Kidney (tissue), 22 donors: ENCODE results near the gene PHLDA1. TPM values are rescaled to one million over a fixed set of nuclear protein-coding genes. Genes with fewer than 3 reads are reported as not detected.
A peak's percentile ranks its signal among the peaks of the same experiment; 100 is the strongest.

Experiments
- DNase-seq, 5 donors: peaks; one replicate each; pipeline ENCODE4 v3.0.0-alpha.2; 2013 to 2020
- FAIRE-seq: peaks from 2 replicates; lab custom pipeline; 2012; peaks lifted over from hg19 to GRCh38; lab: Jason Lieb, UNC
- H3K27ac ChIP-seq, 2 donors: one replicate each; pipeline ENCODE4 v1.7.0; 2013; ENCODE audit warnings: low read depth in 2 of 2, low read length in 2 of 2, inconsistent platforms in 1 of 2
- H3K27me3 ChIP-seq: one replicate; pipeline ENCODE4 v1.7.1; 2013; ENCODE audit warnings: low read length, inconsistent platforms; ENCODE audit not compliant: control insufficient read depth, insufficient read depth
- H3K36me3 ChIP-seq, 3 donors: one replicate each; pipeline versions ENCODE4 v1.7.0 to v1.7.1; 2013; ENCODE audit warnings: low read length in 3 of 3, control low read depth in 1 of 3, inconsistent platforms in 1 of 3; ENCODE audit not compliant: insufficient read depth in 3 of 3, control insufficient read depth in 2 of 3
- H3K4me1 ChIP-seq, 3 donors: one replicate each; pipeline versions ENCODE4 v1.7.0 to v1.7.1; 2013; ENCODE audit warnings: low read length in 3 of 3, inconsistent platforms in 1 of 3, low read depth in 1 of 3; ENCODE audit not compliant: control insufficient read depth in 2 of 3, insufficient read depth in 2 of 3
- H3K4me3 ChIP-seq, 3 donors: one replicate each; pipeline versions ENCODE4 v1.7.0 to v1.8.1; 2013; ENCODE audit warnings: low read length in 3 of 3, control low read depth in 1 of 3, inconsistent platforms in 1 of 3
- H3K9ac ChIP-seq, 3 donors: one replicate each; pipeline versions ENCODE4 v1.7.0 to v1.7.1; 2013; ENCODE audit warnings: low read length in 3 of 3, control low read depth in 1 of 3, inconsistent platforms in 1 of 3
- H3K9me3 ChIP-seq, 3 donors: one replicate each; pipeline versions ENCODE4 v1.7.0 to v1.7.1; 2013; ENCODE audit warnings: low read length in 3 of 3, control low read depth in 1 of 3, inconsistent platforms in 1 of 3; ENCODE audit not compliant: control insufficient read depth in 2 of 3, insufficient read depth in 1 of 3
- CTCF ChIP-seq: IDR thresholded peaks from 3 replicates; pipeline ENCODE4 v1.5.1; 2012; ENCODE audit warnings: mild to moderate bottlenecking, moderate library complexity, borderline replicate concordance; ENCODE audit not compliant: insufficient read depth; ENCODE audit errors: extremely low read depth
- intact Hi-C: fragments of 100-400 bp; cut with DNase I; formaldehyde crosslinking; loops from one replicate; pipeline ENCODE4 v1.11.1; 2022
- long read RNA-seq, 10 donors: library from polyadenylated mRNA in 1 of 10; unstranded in 1 of 10; transcript quantifications; one replicate each; pipeline ENCODE4 v2.0.0 and lab custom pipeline, GENCODE V29; 2021 to 2026
- polyA plus RNA-seq: library from polyadenylated mRNA; stranded (reverse); fragments of 350-450 nt; fragmentation: Illumina TruSeq; extraction: RNeasy Lipid Tissue Mini Kit (QIAGEN cat#74804); gene quantifications from one replicate; pipeline ENCODE4 v1.2.3, GENCODE V29; 2014; ENCODE audit warnings: low read depth, low replicate concordance; ENCODE audit not compliant: insufficient read depth
- total RNA-seq: library from RNA; stranded (reverse); fragmentation: NEBNext Ultra II Directional; extraction: Animal tissue kit (Norgen Biotek cat#: 25700); gene quantifications from one replicate; pipeline ENCODE4 v1.2.1, GENCODE V29; 2021
- donor health status: control.
- donor health status: control.
- donor health status: control.
- donor health status: control.
- donor health status: control.
- donor health status: DM: yes; HTN: yes; CAD: no.
- donor health status: Normal renal cell carcinoma (clear cell type).

Gene PHLDA1
- total RNA-seq (15.3 TPM), polyA plus RNA-seq (9.5 TPM)
- long read RNA-seq, donor 1, full-length matches to known transcripts: 27 of 27 reads
- long read RNA-seq, donor 1, partial matches to known transcripts: 0 of 27 reads
- long read RNA-seq, donor 1, other reads (novel, unspliced or antisense): 0 of 27 reads
- long read RNA-seq, donor 2, full-length matches to known transcripts: 17 of 17 reads
- long read RNA-seq, donor 2, partial matches to known transcripts: 0 of 17 reads
- long read RNA-seq, donor 2, other reads (novel, unspliced or antisense): 0 of 17 reads
- long read RNA-seq, donor 3, full-length matches to known transcripts: 20 of 20 reads
- long read RNA-seq, donor 3, partial matches to known transcripts: 0 of 20 reads
- long read RNA-seq, donor 3, other reads (novel, unspliced or antisense): 0 of 20 reads
- long read RNA-seq, donor 4, full-length matches to known transcripts: 14 of 14 reads
- long read RNA-seq, donor 4, partial matches to known transcripts: 0 of 14 reads
- long read RNA-seq, donor 4, other reads (novel, unspliced or antisense): 0 of 14 reads
- long read RNA-seq, donor 5, full-length matches to known transcripts: 4 of 4 reads
- long read RNA-seq, donor 5, partial matches to known transcripts: 0 of 4 reads
- long read RNA-seq, donor 5, other reads (novel, unspliced or antisense): 0 of 4 reads
- long read RNA-seq, donor 6, full-length matches to known transcripts: 8 of 8 reads
- long read RNA-seq, donor 6, partial matches to known transcripts: 0 of 8 reads
- long read RNA-seq, donor 6, other reads (novel, unspliced or antisense): 0 of 8 reads
- long read RNA-seq, donor 7, full-length matches to known transcripts: 32 of 38 reads
- long read RNA-seq, donor 7, partial matches to known transcripts: 0 of 38 reads
- long read RNA-seq, donor 7, other reads (novel, unspliced or antisense): 6 of 38 reads
- long read RNA-seq, donor 8, full-length matches to known transcripts: 18 of 18 reads
- long read RNA-seq, donor 8, partial matches to known transcripts: 0 of 18 reads
- long read RNA-seq, donor 8, other reads (novel, unspliced or antisense): 0 of 18 reads
- long read RNA-seq, donor 9, full-length matches to known transcripts: 7 of 7 reads
- long read RNA-seq, donor 9, partial matches to known transcripts: 0 of 7 reads
- long read RNA-seq, donor 9, other reads (novel, unspliced or antisense): 0 of 7 reads
- long read RNA-seq, donor 10, full-length matches to known transcripts: 18 of 18 reads
- long read RNA-seq, donor 10, partial matches to known transcripts: 0 of 18 reads
- long read RNA-seq, donor 10, other reads (novel, unspliced or antisense): 0 of 18 reads

DNA sequence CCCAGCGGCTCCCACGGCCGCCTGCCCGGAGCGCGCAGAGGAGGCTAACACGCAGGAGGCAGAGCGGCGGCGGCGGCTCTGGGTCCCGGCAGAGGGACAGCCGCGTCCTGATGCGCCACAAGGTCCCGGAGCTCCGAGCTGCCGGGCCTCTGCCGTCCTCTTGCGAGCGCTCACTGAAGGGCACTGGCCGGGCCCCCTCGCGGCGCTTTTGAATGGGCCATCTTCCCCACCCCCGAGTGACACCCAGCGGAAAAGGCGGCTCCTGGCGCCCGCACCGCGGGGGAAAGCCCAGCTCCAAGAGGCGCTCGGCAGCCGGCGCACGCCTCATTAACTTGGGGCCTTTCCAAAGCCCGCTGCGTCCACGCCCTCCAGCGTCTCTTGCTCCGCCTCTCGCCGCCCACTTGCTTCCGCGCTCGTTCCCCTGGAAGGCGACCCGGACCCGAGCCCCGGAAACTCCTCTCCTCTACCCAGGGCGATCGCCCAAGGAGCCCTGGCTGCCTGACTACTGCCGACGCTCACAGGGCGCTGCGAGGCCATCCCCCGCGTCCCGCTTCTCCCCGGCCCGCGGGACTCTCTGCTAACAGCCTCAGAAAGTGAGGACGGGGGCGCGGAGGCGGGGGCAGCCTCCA is at the start of gene PHLDA1:
PHLDA1 (minus strand) TSS at position 363 of the 629 bp plus-strand sequence.
- H3K4me1 ChIP-seq: peaks cover 0 to 6% (median 0%) of the 10 kb centered on the region in 3 donors
- H3K27me3 ChIP-seq: no peaks in the 10 kb centered on the region
- FAIRE-seq (peak; percentile 25), DNase-seq (peak; percentile 98 to 99 (median 99))
- intact Hi-C loops: loop anchor here (10.0 kb wide), 1 partner anchor 507 kb away; no protein-coding TSS in a partner anchor
- H3K27ac ChIP-seq: peak within 1 kb of the TSS; percentile 95
- no peaks in the 10 kb centered on the region for H3K9me3 ChIP-seq
- TF ChIP-seq CTCF: peak; percentile 61
- H3K4me3 ChIP-seq: peak within 1 kb of the TSS; percentile 80 to 98 (median 94)
- H3K9ac ChIP-seq: peak within 1 kb of the TSS; percentile 77 to 88 (median 85)
- H3K36me3 ChIP-seq: no peaks in the 10 kb centered on the region

GRCh38 chr12:76080729-76081415 is 49.3 kb upstream of the PHLDA1 start:
- no peak overlapping the region for H3K27ac ChIP-seq
- no peaks in the 10 kb centered on the region for H3K9me3 ChIP-seq
- FAIRE-seq (no peak), DNase-seq (no peak)
- no peaks in the 10 kb centered on the region for H3K36me3 ChIP-seq
- H3K27me3 ChIP-seq: no peaks in the 10 kb centered on the region
- no peak overlapping the region for H3K9ac ChIP-seq
- peaks cover 0 to 8% (median 0%) of the 10 kb centered on the region in 3 donors for H3K4me1 ChIP-seq
- TF ChIP-seq CTCF: no peak
- intact Hi-C loops: no loop called here
- H3K4me3 ChIP-seq: no peak overlapping the region
